RWPE2 (cell line): ENCODE data around the gene NSUN7.

Experiments used
- ATAC-seq: fragments of 200-7000 bp; cut with Tn5 transposase; 3 replicates; pipeline ENCODE4 v1.9.1; 2021; ENCODE audit warnings: low read depth
- DNase-seq: peaks from one replicate; pipeline ENCODE4 v3.0.0-alpha.2; 2020; ENCODE audit warnings: low spot score
- H3K27ac ChIP-seq: fragments of 450-650 bp; 2 replicates; pipeline ENCODE4 v1.5.1; 2017; ENCODE audit warnings: mild to moderate bottlenecking; ENCODE audit not compliant: poor library complexity, severe bottlenecking
- H3K27me3 ChIP-seq: fragments of 250-450 bp; sonication (Bioruptor Pico); 2 replicates; pipeline ENCODE4 v1.5.1; 2021; ENCODE audit warnings: mild to moderate bottlenecking, moderate library complexity; ENCODE audit not compliant: insufficient read depth, poor library complexity, severe bottlenecking
- H3K36me3 ChIP-seq: fragments of 250-450 bp; sonication (Bioruptor Pico); 2 replicates; pipeline ENCODE4 v1.5.1; 2020; ENCODE audit warnings: low read depth, mild to moderate bottlenecking, moderate library complexity
- H3K4me1 ChIP-seq: fragments of 250-450 bp; sonication (Bioruptor Pico); 2 replicates; pipeline ENCODE4 v1.5.1; 2021; ENCODE audit warnings: mild to moderate bottlenecking, moderate library complexity; ENCODE audit not compliant: insufficient read depth, poor library complexity, severe bottlenecking
- H3K4me3 ChIP-seq: fragments of 250-450 bp; sonication (Bioruptor Pico); 2 replicates; pipeline ENCODE4 v1.5.1; 2021; ENCODE audit warnings: mild to moderate bottlenecking, moderate library complexity; ENCODE audit not compliant: severe bottlenecking
- H3K9me3 ChIP-seq: fragments of 250-450 bp; sonication (Bioruptor Pico); 2 replicates; pipeline ENCODE4 v1.5.1; 2021; ENCODE audit warnings: mild to moderate bottlenecking, moderate library complexity; ENCODE audit not compliant: severe bottlenecking
- CTCF ChIP-seq: fragments of 450-650 bp; IDR thresholded peaks from one replicate; pipeline ENCODE4 v1.5.1; 2017; ENCODE audit warnings: mild to moderate bottlenecking, moderate library complexity; ENCODE audit not compliant: poor library complexity, severe bottlenecking

Gene NSUN7

DNA sequence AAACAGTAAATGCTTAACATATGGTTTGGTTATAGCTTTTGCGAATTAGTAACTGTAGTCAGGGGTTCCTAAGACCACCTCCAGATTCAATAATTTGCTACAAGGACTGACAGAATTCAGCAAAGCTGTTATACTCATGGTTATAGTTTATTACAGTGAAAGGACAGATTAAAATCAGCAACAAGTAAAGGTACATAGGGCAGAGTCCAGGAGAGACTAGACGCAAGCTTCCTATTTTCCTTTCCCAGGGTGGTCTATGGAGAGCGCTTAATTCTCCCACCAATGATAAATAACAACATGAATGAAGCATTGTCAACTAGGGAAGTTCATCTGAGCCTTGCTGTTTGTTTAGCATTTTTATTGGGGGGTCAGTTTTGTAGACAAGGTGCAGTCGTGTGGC is 5.9 kb downstream of the NSUN7 start:
- Histone ChIP-seq H3K4me3 (no peak overlapping the region), H3K27ac (no peak overlapping the region), H3K9me3 (no peaks in the 10 kb centered on the region), H3K4me1 (no peaks in the 10 kb centered on the region), H3K36me3 (no peaks in the 10 kb centered on the region), H3K27me3 (peaks cover 4% of the 10 kb centered on the region)
- ATAC-seq = no peak
- no peak for TF ChIP-seq CTCF
- no peak for DNase-seq

GRCh38 chr4:40763228-40763716 is 13.5 kb downstream of the NSUN7 start:
- Histone ChIP-seq H3K27me3 (no peaks in the 10 kb centered on the region), H3K36me3 (no peaks in the 10 kb centered on the region), H3K4me3 (no peak overlapping the region), H3K9me3 (no peaks in the 10 kb centered on the region), H3K27ac (no peak overlapping the region), H3K4me1 (no peaks in the 10 kb centered on the region)
- DNase-seq (no peak), ATAC-seq (peak; percentile 36; the same call in 2 of the 3 replicates)
- TF ChIP-seq CTCF = no peak

- no peak for DNase-seq
- no peaks in the 10 kb centered on the region for H3K9me3 ChIP-seq
- H3K36me3 ChIP-seq = no peaks in the 10 kb centered on the region
- TF ChIP-seq CTCF = no peak
- no peak for ATAC-seq
- H3K27me3 ChIP-seq = no peaks in the 10 kb centered on the region
- H3K4me1 ChIP-seq = no peaks in the 10 kb centered on the region
- H3K27ac ChIP-seq = no peak overlapping the region
- no peak overlapping the region for H3K4me3 ChIP-seq
Observed at GRCh38 chr4:40769266-40769665, 19.5 kb downstream of the NSUN7 start.

- DNase-seq (no peak), ATAC-seq (no peak)
- no peak overlapping the region for H3K4me3 ChIP-seq
- H3K36me3 ChIP-seq = no peaks in the 10 kb centered on the region
- TF ChIP-seq CTCF = no peak
- H3K27ac ChIP-seq = no peak overlapping the region
- H3K9me3 ChIP-seq = no peaks in the 10 kb centered on the region
- no peaks in the 10 kb centered on the region for H3K4me1 ChIP-seq
- H3K27me3 ChIP-seq = no peaks in the 10 kb centered on the region
Observed at GRCh38 chr4:40778090-40778489, 28.3 kb downstream of the NSUN7 start.

DNA sequence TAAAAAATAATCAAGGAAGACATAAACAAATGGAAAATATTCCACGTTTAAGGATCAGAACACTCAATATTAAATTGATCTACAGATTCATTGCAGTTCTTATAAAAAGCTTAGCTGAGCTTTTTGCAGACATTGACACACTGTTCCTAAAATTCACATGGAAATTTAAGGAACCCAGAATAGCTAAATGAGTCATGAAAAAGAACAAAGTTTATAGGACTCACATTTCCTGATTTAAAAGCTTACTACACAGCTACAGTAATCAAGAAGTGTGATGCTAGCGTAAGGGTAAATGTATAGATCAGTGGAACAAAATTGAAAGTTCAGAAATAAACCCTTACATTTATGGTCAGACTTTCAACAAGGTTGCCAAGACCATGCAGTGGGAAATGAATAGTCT is 33.1 kb downstream of the NSUN7 start:
- ATAC-seq = no peak
- no peak for DNase-seq
- no peaks in the 10 kb centered on the region for H3K4me1 ChIP-seq
- no peak for TF ChIP-seq CTCF
- no peak overlapping the region for H3K27ac ChIP-seq
- H3K9me3 ChIP-seq = no peaks in the 10 kb centered on the region
- H3K27me3 ChIP-seq = no peaks in the 10 kb centered on the region
- H3K36me3 ChIP-seq = no peaks in the 10 kb centered on the region
- no peak overlapping the region for H3K4me3 ChIP-seq
